ENCODE data around the gene TRIM36. TPM values are rescaled to one million over a fixed set of nuclear protein-coding genes. Genes with fewer than 3 reads are reported as not detected.

The TRIM36 gene
- polyA plus RNA-seq, 2 of the 4 experiments (the other 2 are of a cell fraction) = 0.28 to 1.2 TPM

DNA sequence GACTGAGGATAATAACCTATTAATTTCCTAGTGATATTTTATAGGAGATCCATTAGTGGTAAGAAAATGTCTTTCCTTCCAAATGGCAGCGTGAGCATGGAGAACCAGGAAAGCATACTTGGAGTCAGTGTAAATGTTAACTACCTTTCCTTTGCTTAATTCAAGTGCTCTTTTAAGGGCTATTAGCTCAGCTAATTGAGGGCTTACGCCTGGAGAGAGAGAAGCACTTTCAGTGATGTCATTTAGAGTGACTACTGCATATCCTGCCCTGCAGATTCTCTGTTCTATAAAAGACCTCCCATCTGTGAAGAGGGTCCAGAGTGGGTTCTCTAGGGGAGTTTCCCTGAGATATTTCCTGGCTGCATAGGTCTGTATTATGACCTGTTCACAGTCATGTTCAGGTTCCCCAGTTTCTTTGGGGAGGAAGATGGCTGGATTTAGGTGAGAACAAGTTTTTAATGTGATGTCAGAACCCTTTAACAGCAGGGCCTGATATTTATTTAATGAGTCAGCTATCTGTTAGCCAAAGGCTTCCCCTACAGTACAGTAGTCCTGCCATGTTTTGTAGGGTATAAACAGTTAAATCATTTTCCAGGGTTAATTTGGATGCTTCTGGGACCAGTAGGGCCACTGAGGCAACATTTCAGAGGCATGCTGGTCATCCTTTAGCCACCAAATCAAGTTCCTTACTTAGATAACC lies 89.6 kb downstream of the TRIM36 start:
- Histone ChIP-seq H3K27ac (no peak overlapping the region), H3K4me3 (no peak overlapping the region), H3K4me1 (no peaks in the 10 kb centered on the region), H3K4me2 (no peak overlapping the region), H3K9me3 (no peaks in the 10 kb centered on the region)
- no peak for TF ChIP-seq KDM5A (IDR thresholded peaks at IDR 0.05)
- TF ChIP-seq MAFK (IDR thresholded peaks at IDR 0.05; ENCODE audit: partially characterized antibody) = peak; percentile 9
- TF ChIP-seq, protein P1, sequence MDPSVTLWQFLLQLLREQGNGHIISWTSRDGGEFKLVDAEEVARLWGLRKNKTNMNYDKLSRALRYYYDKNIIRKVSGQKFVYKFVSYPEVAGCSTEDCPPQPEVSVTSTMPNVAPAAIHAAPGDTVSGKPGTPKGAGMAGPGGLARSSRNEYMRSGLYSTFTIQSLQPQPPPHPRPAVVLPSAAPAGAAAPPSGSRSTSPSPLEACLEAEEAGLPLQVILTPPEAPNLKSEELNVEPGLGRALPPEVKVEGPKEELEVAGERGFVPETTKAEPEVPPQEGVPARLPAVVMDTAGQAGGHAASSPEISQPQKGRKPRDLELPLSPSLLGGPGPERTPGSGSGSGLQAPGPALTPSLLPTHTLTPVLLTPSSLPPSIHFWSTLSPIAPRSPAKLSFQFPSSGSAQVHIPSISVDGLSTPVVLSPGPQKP (IDR thresholded peaks at IDR 0.05; ENCODE audit: low read depth, low read length) = no peak
- ChIA-PET CTCF (interaction anchor here (1.9 kb wide), 1 partner anchor 18 kb away, joined by 6 read pairs; no protein-coding TSS in a partner anchor), POLR2A (no interaction called here)
- no peak for FAIRE-seq
- no peak for ATAC-seq
- DNase-seq (ENCODE audit: low read depth in 1 of 2, low spot score in 1 of 2) = no peak
- WGBS (ENCODE audit: missing lambda C conversion rate) = 91% methylated on average over 2 of the region's 2 CpGs

Other genes with a start within 250 kb of the TRIM36 start
- gene PGGT1B, start 93.0 kb upstream of the TRIM36 start, polyA plus RNA-seq (2011; rRNA removed) = 6.7 and 9.5 TPM in 2 replicates
- gene PGGT1B, start 93.0 kb upstream of the TRIM36 start, polyA plus RNA-seq (2017; fragmentation: RNase III; extraction: RNeasy Plus Mini Kit Qiagen cat#74134 plus additional on column Dnase treatment) = 15.5 to 17.0 TPM (median 15.9 TPM) in 3 replicates
- gene CCDC112, start 126.7 kb upstream of the TRIM36 start, polyA plus RNA-seq (2011; rRNA removed) = 3.5 and 8.6 TPM in 2 replicates
- gene CCDC112, start 126.7 kb upstream of the TRIM36 start, polyA plus RNA-seq (2017; fragmentation: RNase III; extraction: RNeasy Plus Mini Kit Qiagen cat#74134 plus additional on column Dnase treatment) = 5.8 to 7.1 TPM (median 6.4 TPM) in 3 replicates